HG03175 (cell line): Measurements from ENCODE around the gene PHF5A.
"Not testable (repeated sequence)": the region's sequence is repeated elsewhere in the genome, so short reads cannot be mapped to it uniquely, and the experiment has no call there.

Experiments
- ATAC-seq: cut with Tn5 transposase; IDR thresholded peaks from one replicate; pipeline ENCODE4 v1.9.1; 2021; ENCODE audit warnings: mild to moderate bottlenecking, moderate library complexity; ENCODE audit not compliant: unreplicated experiment

The PHF5A gene

GRCh38 chr22:41448189-41448808 lies 20.2 kb downstream of the PHF5A start:
- peak; percentile 53 for ATAC-seq

GRCh38 chr22:41447435-41448188 lies 20.9 kb downstream of the PHF5A start:
- ATAC-seq: no peak

- ATAC-seq: peak; percentile 46
Observed at GRCh38 chr22:41446639-41447434, 21.7 kb downstream of the PHF5A start, which contains the start of gene TOB2. TOB2 (minus strand) TSS chr22:41446801; CDS start chr22:41437345, 9,456 bp downstream.

- ATAC-seq: no peak
Observed at GRCh38 chr22:41446057-41446501, 22.4 kb downstream of the PHF5A start.

DNA sequence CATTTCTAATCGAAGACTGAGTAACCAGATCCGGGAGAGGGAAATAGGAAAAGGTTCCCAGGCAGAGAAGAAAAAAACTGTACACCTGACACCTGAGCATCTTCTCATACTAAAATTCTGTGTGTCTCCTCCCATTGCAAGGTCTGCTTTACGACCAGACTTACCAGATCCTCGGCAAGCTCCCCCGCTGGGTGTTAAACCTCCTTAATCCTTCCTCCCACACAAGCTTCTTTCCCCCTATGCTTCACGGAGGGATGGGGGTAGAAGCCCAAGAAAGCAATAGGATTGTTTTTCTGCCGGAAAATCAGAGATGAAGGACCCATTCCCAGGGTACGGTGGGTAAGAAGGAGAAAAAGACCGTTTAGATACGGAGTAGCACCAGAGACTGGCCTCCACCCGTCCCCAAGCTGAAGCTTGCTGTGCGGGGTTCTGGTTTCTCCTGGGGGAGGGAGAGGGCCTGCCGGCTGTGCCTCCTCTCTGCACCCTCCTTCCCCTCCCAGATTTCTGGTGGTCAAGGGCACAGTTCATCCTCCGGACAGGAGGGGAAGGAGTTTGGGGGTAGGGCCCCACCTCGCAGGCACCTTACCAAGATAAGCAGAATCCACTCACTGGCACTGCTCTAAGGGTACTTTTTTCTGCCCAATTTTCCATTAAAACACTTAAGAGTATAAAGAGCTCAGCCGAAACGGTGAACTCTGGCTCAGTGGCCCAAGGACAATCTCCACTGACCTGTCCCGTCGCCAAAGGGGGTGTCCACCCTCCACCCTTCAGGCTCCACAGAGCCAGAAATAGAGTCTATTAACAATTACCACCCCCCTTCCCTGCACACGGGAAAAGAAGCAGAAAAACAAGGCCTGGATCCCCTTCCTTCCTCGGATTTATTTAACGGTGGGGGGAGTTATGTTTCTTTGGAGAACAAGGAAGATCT lies 23.1 kb downstream of the PHF5A start:
- ATAC-seq: no peak

DNA sequence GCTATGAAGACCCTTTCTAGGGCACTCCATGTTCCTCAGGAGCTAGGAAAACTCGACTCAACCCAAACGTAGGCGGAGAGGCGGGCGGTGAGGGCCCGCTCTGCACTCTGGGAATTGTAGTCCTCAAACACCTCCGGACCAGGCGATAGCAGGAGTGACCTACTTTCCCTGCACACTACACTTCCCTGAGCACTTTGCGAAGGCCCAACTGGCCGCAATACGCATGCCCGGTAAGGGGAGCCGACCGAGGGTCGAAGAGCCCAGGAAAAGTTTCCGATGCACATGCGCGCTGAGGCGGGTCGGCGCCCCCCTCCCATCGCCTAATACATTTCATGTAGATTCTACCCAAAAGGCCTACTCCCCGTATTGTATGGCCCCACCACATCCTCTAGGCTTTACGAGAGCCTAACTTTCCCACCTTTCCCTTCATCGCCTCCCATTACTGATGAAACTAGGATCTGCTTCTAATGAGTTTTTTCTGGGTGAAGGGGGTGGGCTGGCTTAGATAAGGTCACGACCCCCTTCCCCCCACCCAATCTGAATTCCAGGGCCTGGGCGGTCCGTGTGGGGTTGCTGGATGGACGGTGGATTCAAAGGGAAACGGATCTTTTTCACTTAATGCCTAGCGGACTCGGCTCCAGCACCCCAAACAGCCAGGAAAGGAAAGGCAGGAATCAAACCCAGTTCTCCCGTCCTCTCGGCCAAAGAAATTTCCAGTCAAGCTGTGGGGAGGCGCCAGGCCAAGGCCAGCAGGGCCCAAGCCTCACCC lies 23.9 kb downstream of the PHF5A start:
- ATAC-seq: peak; percentile 47

DNA sequence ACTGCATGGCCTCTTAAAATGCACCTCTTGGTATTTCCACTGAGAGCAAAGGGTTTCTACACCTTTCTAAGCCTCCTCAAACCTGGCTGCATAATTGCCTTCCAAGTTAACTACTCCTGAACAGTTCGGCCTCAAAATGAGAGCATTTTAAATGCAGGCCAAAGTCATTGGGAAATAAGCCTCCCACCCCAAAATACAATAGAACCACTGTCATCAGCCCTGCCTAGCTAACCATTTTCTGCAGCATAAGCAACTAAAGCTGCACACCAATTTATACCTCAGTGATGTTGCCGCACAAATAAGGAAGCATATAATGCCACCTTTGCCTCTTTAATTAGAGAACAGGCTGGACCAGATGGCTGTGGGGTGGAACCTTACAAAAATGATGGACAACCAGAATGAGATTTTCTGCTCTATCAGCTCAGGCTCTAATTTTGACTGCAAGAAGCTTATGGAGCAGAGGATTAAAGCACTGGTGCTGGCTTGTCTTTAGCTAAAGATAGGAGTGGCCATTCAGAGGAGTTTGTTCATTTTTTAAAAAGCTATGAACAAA lies 26.2 kb downstream of the PHF5A start:
- ATAC-seq: no peak

- not testable (repeated sequence) for ATAC-seq
Observed at GRCh38 chr22:41440511-41440910, 28.0 kb downstream of the PHF5A start.

DNA sequence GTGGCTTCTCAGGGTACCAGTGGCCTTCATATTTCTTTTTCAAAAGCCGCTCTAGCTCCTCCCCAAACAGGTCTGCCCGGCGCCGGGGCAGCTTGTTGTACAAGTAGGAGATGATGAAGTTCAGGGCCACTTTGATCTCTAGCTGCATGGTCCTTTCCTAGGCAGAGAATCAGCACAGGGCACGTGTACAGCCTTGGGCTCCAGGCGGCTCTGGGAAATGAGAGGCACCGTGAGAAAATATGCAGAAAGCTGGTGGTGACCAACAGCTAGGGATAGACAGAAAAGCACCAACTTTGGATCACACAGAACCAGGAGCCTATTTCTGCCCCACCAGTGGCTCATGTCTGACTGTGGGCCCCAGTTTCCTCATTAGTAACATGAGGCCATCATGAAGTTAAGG lies 31.3 kb downstream of the PHF5A start:
- no peak for ATAC-seq

GRCh38 chr22:41436322-41437113 lies 32.0 kb downstream of the PHF5A start:
- no peak for ATAC-seq

DNA sequence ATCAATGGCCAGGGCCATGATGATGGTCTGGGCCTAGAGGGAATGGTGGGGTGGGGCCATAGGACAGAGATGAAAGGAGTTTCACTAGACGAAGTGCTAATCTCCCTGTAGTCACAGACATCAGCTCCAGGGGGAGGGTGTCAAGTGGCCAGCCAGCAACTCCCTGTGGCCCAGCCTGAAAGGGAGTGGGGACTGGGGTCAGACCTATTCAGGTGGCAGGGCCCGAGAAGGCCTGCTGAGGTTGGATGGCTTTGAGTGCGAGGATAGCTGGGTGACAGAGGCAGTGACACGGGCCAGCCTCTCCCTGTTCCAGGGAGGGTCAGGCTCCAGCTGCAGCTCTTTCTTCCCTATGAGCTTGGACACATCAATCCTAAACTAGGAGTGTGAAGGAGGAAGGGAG lies 32.9 kb downstream of the PHF5A start:
- ATAC-seq: no peak

GRCh38 chr22:41434361-41435003 lies 34.0 kb downstream of the PHF5A start:
- not testable (repeated sequence) for ATAC-seq

- ATAC-seq: not testable (repeated sequence)
Observed at GRCh38 chr22:41433480-41433879, 35.0 kb downstream of the PHF5A start.

- no peak for ATAC-seq
Observed at GRCh38 chr22:41431656-41432055, 36.8 kb downstream of the PHF5A start.

DNA sequence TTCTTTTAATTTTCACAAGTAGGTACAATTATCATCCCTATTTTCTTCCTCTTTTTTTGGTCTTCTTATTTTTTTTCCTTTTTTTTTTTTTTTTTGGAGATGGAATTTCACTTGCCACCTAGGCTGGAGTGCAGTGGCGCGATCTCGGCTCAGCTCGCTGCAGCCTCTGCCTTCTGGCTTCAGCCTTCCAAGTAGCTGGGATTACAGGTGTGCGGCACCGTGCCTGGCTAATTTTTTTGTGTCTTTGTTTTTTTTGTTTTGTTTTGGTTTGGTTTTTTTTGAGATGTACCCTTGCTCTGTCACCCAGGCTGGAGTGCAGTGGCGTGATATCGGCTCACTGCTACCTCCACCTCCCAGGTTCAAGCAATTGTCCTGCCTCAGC lies 38.5 kb downstream of the PHF5A start:
- no peak for ATAC-seq

DNA sequence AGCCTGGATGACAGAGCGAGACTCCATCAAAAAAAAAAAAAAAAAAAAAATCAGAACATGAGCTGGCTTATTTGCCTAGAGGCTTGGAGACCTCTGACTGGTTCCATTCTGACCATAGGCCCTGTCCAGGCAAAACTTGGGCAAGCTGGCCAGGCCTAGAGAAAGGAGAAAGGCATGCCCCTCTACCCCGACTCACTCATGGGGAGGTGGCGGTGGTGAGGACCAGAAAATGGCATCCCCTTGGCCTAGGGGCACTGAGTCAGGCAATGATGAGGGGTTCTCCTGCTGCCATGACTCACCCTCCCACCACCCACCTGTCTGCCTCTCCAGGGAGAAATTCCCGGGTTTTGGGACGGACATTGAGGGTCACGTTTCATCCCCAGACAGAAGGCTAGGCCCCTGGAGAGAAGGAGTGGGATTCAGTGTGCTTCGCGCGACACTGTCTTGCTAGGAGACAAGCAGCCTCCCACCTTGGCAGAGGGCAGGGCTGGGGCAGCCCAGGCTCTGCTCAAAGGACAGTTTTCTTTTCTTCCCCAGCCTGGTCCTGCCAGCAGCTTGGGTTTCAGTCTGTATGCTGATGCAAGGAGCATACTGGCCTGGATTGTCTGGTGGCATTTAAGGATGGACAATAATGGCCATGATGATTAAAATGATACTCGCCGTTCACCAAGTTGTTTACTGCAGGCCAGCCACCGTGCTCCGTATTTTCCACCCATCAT lies 39.1 kb downstream of the PHF5A start:
- ATAC-seq: no peak

DNA sequence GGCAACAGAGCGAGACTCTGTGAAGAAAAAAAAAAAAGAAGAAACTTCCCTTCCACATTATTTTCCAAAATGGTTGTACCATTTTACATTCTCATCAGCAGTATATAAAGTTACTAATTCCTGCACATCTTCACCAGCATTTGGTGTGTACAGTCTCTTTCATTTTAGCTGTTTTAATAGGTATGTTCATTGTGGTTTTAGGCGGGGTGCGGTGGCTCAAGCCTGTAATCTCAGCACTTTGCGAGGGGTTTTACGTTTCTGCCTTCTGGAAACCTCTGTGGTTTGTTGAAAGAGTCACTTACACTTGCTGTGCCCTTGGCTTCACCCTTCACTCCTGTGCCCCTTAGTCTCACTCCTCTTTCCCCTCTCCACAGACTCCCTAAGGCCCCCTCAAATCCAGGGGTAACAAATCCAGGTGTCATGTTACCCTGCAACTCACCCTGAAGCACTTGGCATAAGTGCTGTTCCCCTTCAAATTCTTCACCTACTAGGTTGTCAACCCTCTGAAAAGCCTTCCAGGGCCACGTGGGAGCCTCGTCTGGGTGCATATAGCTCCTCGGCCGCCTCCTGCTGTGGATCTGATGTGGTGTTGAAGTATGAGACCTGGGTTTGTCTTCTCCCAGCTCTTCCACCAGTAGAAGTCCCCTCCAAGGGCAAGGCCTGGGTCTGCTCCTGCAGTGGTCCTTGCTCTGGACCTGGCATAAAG lies 42.7 kb downstream of the PHF5A start:
- no peak for ATAC-seq
